Measurements from ENCODE around the gene RBPJL.

DNA sequence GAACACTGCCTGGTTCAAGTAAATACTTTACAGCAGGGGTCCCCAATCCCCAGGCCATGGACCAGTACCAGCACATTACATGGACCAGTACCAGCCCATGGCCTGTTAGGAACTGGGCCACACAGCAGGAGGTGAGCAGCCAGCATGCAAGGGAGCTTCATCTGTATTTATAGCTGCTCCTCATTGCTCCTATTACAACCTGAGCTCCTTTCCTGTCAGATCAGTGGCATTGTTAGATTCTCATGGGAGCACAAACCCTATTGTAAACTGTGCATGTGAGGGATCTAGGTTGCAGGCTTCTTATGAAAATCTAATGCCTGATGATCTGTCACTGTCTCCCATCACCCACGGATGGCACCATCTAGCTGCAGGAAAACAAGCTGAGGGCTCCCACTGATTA, 12.0 kb upstream of the RBPJL start:
- TF ChIP-seq, protein P1, sequence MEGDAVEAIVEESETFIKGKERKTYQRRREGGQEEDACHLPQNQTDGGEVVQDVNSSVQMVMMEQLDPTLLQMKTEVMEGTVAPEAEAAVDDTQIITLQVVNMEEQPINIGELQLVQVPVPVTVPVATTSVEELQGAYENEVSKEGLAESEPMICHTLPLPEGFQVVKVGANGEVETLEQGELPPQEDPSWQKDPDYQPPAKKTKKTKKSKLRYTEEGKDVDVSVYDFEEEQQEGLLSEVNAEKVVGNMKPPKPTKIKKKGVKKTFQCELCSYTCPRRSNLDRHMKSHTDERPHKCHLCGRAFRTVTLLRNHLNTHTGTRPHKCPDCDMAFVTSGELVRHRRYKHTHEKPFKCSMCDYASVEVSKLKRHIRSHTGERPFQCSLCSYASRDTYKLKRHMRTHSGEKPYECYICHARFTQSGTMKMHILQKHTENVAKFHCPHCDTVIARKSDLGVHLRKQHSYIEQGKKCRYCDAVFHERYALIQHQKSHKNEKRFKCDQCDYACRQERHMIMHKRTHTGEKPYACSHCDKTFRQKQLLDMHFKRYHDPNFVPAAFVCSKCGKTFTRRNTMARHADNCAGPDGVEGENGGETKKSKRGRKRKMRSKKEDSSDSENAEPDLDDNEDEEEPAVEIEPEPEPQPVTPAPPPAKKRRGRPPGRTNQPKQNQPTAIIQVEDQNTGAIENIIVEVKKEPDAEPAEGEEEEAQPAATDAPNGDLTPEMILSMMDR (IDR thresholded peaks at IDR 0.05; ENCODE audit: insufficient read depth, low read length, poor library complexity, severe bottlenecking): no peak
- TF ChIP-seq EZH2phosphoT487 (conservative IDR thresholded peaks at IDR 0.05; ENCODE audit: low read length): no peak
